ENCODE measurements around the gene VRK2.
"Not testable (repeated sequence)": the region's sequence is repeated elsewhere in the genome, so short reads cannot be mapped to it uniquely, and the experiment has no call there.

VRK2 gene

DNA sequence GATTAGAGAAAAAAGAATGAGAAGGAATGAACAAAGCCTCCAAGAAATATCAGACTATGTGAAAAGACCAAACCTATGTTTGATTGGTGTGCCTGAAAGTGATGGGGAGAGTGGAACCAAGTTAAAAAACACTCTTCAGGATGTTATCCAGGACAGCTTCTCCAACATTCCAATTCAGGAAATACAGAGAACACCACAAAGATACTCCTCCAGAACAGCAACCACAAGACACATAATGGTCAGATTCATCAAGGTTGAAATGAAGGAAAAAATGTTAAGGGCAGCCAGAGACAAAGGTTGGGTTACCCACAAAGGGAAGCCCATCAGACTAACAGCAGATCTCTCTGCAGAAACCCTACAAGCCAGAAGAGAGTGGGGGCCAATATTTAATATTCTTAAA, 123.2 kb downstream of the VRK2 start:
- not testable (repeated sequence) for DNase-seq (ENCODE audit: low read depth)

- not testable (repeated sequence) for DNase-seq (ENCODE audit: low read depth)
Observed at GRCh38 chr2:58170334-58170933, 123.8 kb downstream of the VRK2 start.

DNA sequence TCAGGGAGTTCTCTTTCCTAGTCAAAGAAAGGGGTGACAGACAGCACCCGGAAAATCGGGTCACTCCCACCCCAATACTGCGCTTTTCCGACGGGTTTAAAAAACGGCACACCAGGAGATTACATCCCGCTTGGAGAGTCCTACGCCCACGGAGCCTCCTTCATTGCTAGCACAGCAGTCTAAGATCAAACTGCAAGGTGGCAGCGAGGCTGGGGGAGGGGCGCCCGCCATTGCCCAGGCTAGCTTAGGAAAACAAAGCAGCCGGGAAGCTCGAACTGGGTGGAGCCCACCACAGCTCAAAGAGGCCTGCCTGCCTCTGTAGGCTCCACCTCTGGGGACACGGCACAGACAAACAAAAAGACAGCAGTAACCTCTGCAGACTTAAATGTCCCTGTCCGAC, 125.2 kb downstream of the VRK2 start:
- DNase-seq (ENCODE audit: low read depth), result not testable (repeated sequence)

GRCh38 chr2:58177187-58177586, 130.6 kb downstream of the VRK2 start:
- DNase-seq (ENCODE audit: low read depth), result not testable (repeated sequence)

DNA sequence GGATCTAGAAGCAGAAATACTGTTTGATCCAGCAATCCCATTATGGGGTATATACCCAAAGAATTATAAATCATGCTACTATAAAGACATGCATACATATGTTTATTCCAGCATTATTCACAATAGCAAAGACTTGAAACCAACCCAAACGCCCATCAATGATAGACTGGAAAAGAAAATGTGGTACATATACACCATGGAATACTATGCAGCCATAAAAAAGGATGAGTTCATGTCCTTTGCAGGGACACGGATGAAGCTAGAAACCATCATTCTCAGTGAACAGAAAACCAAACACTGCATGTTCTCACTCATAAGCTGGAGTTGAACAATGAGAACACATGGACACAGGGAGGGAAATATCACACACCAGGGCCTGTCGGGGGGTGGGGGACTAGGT, 133.6 kb downstream of the VRK2 start:
- DNase-seq (ENCODE audit: low read depth), result not testable (repeated sequence)

DNA sequence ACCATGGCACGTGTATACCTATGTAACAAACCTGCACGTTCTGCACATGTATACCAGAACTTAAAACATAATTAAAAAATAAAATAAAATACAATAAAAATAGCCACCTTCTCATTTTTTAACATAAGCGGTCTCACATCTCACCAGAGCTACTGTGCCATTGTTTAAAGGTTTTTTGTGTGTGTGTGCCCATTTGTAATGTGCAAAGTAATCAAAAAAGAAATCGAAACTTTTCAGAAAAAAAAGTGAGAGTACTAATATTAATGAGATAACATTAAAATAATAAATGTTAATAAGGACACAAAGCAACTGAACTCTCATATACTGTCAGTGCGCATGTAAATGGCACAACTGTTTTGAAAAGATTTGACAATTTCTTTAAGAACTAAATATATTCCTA, 134.0 kb downstream of the VRK2 start:
- DNase-seq (ENCODE audit: low read depth), result no peak

DNA sequence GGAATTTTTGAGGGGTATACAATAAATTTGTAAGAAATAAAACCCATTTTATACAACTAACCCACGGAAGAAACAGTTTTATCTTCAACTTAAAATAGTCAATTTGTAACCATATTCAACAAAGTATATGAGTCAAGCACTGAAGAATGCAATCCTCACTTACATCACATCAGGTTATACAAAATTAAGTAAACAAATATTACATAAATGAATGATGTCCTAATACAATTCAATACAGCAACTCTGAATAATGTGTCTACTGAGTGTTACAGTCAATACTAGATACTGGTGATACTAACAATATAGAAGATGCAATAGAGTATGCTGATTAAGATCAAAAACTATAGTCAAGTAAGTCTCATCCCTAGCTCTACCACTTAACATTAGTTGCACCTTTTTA, 135.9 kb downstream of the VRK2 start:
- DNase-seq (ENCODE audit: low read depth), result no peak

GRCh38 chr2:58186501-58186900, 139.9 kb downstream of the VRK2 start:
- no peak for DNase-seq (ENCODE audit: low read depth)

- DNase-seq (ENCODE audit: low read depth), result not testable (repeated sequence)
Observed at GRCh38 chr2:58187022-58187421, 140.4 kb downstream of the VRK2 start.

GRCh38 chr2:58194458-58194857, 147.9 kb downstream of the VRK2 start:
- DNase-seq (ENCODE audit: low read depth), result no peak

DNA sequence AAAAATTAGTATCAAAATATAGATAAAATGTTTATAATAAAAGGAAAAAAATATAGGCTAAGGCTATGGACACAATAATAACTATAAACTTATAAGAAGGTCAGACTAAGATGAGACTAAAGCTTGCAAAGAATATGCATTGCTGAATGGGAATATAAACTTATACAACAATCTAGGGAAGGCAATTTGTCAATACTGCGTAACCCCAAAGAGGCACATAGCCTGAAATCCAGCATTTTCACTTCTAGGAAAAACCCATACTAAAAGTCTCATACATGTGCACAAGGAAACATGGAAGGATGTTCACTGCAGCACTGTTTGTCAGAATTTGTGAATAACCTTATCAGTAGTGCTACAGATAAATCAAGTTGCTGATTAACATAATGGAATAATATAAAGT, 149.1 kb downstream of the VRK2 start:
- DNase-seq (ENCODE audit: low read depth), result peak; percentile 3

DNA sequence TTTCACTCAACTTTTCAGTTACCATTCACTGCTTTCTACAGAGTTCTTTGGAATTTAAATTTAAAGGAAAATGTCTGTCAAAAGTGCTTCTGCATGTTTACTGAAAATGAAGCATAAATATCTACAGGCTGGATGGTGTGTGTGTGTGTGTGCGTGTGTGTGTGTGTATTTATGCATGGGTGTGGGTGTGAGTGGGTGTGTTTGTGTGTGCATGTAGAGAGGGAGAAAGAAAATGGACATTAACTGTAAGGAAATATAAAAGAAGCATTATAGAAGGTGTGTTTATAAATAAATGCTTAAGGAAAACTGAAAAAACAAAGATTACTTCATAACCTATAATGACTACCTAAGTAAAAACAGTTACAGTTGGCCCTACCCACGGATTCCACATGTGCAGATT, 151.3 kb downstream of the VRK2 start:
- no peak for DNase-seq (ENCODE audit: low read depth)

GRCh38 chr2:58202404-58202803, 155.8 kb downstream of the VRK2 start:
- DNase-seq (ENCODE audit: low read depth), result no peak

GRCh38 chr2:58203018-58203417, 156.4 kb downstream of the VRK2 start:
- DNase-seq (ENCODE audit: low read depth), result no peak

DNA sequence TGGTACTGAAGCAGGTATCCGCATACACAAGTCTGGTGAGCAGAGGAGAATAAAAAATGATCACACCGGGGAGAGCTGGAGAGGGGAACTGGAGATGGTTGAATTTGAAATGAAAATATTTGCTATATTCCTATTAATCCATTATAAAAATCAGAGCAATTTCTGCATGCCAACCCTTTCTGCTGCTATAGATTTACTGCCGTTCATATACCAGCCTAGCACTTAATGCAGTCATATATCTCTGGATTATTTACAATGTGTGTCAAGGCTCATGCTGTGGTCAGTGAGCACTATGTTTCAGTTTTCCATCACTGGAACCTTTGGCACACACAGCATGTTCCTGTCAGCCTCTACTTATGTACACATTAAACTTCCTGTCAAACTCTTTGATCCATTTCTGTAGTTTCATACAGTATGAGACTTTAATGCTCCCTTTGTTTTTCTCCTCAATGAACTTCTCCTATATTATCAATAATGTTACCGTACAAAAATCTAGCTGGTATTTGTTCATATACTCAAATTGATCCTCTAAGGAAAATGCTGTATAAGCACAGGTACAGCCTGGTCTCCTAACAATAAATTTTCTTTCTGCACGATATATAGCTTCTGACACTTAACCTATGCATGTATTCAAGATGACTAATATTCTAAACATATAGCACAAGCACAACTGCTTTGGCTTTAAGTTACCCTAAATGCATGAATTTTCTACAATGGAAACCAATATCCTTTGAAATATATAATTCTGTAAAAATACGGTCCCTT, 157.8 kb downstream of the VRK2 start:
- no peak for DNase-seq (ENCODE audit: low read depth)

GRCh38 chr2:58206785-58207184, 160.2 kb downstream of the VRK2 start:
- DNase-seq (ENCODE audit: low read depth), result no peak

GRCh38 chr2:58207189-58207588, 160.6 kb downstream of the VRK2 start:
- DNase-seq (ENCODE audit: low read depth), result no peak
